ENCODE data around the gene ADAMTS7.
"Not testable (repeated sequence)": the region's sequence is repeated elsewhere in the genome, so short reads cannot be mapped to it uniquely, and the experiment has no call there.

ADAMTS7 gene

GRCh38 chr15:78841376-78841706 lies 30.1 kb upstream of the ADAMTS7 start:
- Histone ChIP-seq H2BK5ac (ENCODE audit: low read depth, low read length, poor library complexity) (no peak overlapping the region), H3K79me2 (ENCODE audit: control insufficient read depth, insufficient read depth, low read length, poor library complexity) (no peaks in the 10 kb centered on the region), H3K4me3 (ENCODE audit: low read depth, low read length) (no peak overlapping the region), H2AFZ (ENCODE audit: insufficient read depth, low read length, poor library complexity) (no peak overlapping the region), H3K9me3 (ENCODE audit: insufficient read depth, low read depth, low read length) (no peaks in the 10 kb centered on the region), H4K91ac (ENCODE audit: low read depth, low read length) (no peak overlapping the region), H3K4me2 (ENCODE audit: low read length) (no peak overlapping the region), H2BK120ac (ENCODE audit: insufficient read depth, low read length, poor library complexity) (no peak overlapping the region), H2AK5ac (ENCODE audit: low read length) (no peak overlapping the region), H3K14ac (ENCODE audit: low read length) (no peak overlapping the region), H3K4ac (ENCODE audit: low read depth, low read length) (no peak overlapping the region), H3K79me1 (ENCODE audit: low read length) (no peaks in the 10 kb centered on the region), H3K9ac (ENCODE audit: low read length) (no peak overlapping the region), H3K4me1 (ENCODE audit: control insufficient read depth in 1 of 2, insufficient read depth in 2 of 2, low read length in 2 of 2) (no peaks in the 10 kb centered on the region), H4K8ac (ENCODE audit: low read depth, low read length) (no peak overlapping the region), H3K27ac (ENCODE audit: low read depth, low read length) (no peak overlapping the region), H2BK12ac (ENCODE audit: low read length) (no peak overlapping the region), H3K18ac (ENCODE audit: low read length) (no peak overlapping the region), H4K12ac (ENCODE audit: low read depth, low read length) (no peak overlapping the region), H3K36me3 (ENCODE audit: control insufficient read depth in 1 of 2, insufficient read depth in 2 of 2, low read length in 2 of 2) (no peaks in the 10 kb centered on the region), H3K23ac (ENCODE audit: low read length) (no peak overlapping the region), H3K27me3 (ENCODE audit: insufficient read depth, low read length) (no peaks in the 10 kb centered on the region)
- no CpG with 5 or more reads among the region's 3 CpGs for WGBS (ENCODE audit: extremely low coverage, insufficient coverage, insufficient read length)
- DNase-seq, result no peak

- Histone ChIP-seq H3K27ac (ENCODE audit: low read depth, low read length) (no peak overlapping the region), H3K4me3 (ENCODE audit: low read depth, low read length) (no peak overlapping the region), H3K4me1 (ENCODE audit: control insufficient read depth in 1 of 2, insufficient read depth in 2 of 2, low read length in 2 of 2) (no peaks in the 10 kb centered on the region), H3K9me3 (ENCODE audit: insufficient read depth, low read depth, low read length) (no peaks in the 10 kb centered on the region), H3K4me2 (ENCODE audit: low read length) (no peak overlapping the region), H3K79me2 (ENCODE audit: control insufficient read depth, insufficient read depth, low read length, poor library complexity) (no peaks in the 10 kb centered on the region), H3K79me1 (ENCODE audit: low read length) (no peaks in the 10 kb centered on the region), H3K27me3 (ENCODE audit: insufficient read depth, low read length) (no peaks in the 10 kb centered on the region), H3K23ac (ENCODE audit: low read length) (no peak overlapping the region), H3K18ac (ENCODE audit: low read length) (no peak overlapping the region), H2AK5ac (ENCODE audit: low read length) (no peak overlapping the region), H2BK12ac (ENCODE audit: low read length) (no peak overlapping the region), H2BK5ac (ENCODE audit: low read depth, low read length, poor library complexity) (no peak overlapping the region), H3K14ac (ENCODE audit: low read length) (no peak overlapping the region), H3K4ac (ENCODE audit: low read depth, low read length) (no peak overlapping the region), H4K91ac (ENCODE audit: low read depth, low read length) (no peak overlapping the region), H2AFZ (ENCODE audit: insufficient read depth, low read length, poor library complexity) (no peak overlapping the region), H3K36me3 (ENCODE audit: control insufficient read depth in 1 of 2, insufficient read depth in 2 of 2, low read length in 2 of 2) (no peaks in the 10 kb centered on the region), H2BK120ac (ENCODE audit: insufficient read depth, low read length, poor library complexity) (no peak overlapping the region), H4K12ac (ENCODE audit: low read depth, low read length) (no peak overlapping the region), H3K9ac (ENCODE audit: low read length) (no peak overlapping the region), H4K8ac (ENCODE audit: low read depth, low read length) (no peak overlapping the region)
- no CpG with 5 or more reads among the region's 7 CpGs for WGBS (ENCODE audit: extremely low coverage, insufficient coverage, insufficient read length)
- DNase-seq, result no peak
Measured at GRCh38 chr15:78840661-78841375, 29.6 kb upstream of the ADAMTS7 start.

- H3K9ac ChIP-seq (ENCODE audit: low read length); H2AFZ ChIP-seq (ENCODE audit: insufficient read depth, low read length, poor library complexity); H3K79me2 ChIP-seq (ENCODE audit: control insufficient read depth, insufficient read depth, low read length, poor library complexity); H2BK5ac ChIP-seq (ENCODE audit: low read depth, low read length, poor library complexity); H3K4me2 ChIP-seq (ENCODE audit: low read length); H3K27me3 ChIP-seq (ENCODE audit: insufficient read depth, low read length); H3K27ac ChIP-seq (ENCODE audit: low read depth, low read length); H3K9me3 ChIP-seq (ENCODE audit: insufficient read depth, low read depth, low read length); H3K4ac ChIP-seq (ENCODE audit: low read depth, low read length); H3K4me3 ChIP-seq (ENCODE audit: low read depth, low read length); H3K23ac ChIP-seq (ENCODE audit: low read length); H2BK12ac ChIP-seq (ENCODE audit: low read length); H3K4me1 ChIP-seq (ENCODE audit: control insufficient read depth in 1 of 2, insufficient read depth in 2 of 2, low read length in 2 of 2); H4K12ac ChIP-seq (ENCODE audit: low read depth, low read length); H2AK5ac ChIP-seq (ENCODE audit: low read length); H3K79me1 ChIP-seq (ENCODE audit: low read length); H3K36me3 ChIP-seq (ENCODE audit: control insufficient read depth in 1 of 2, insufficient read depth in 2 of 2, low read length in 2 of 2); H3K18ac ChIP-seq (ENCODE audit: low read length); H3K14ac ChIP-seq (ENCODE audit: low read length); DNase-seq; H4K8ac ChIP-seq (ENCODE audit: low read depth, low read length); H4K91ac ChIP-seq (ENCODE audit: low read depth, low read length); H2BK120ac ChIP-seq (ENCODE audit: insufficient read depth, low read length, poor library complexity): not testable (repeated sequence)
- no CpG with 5 or more reads among the region's 6 CpGs for WGBS (ENCODE audit: extremely low coverage, insufficient coverage, insufficient read length)
Measured at GRCh38 chr15:78839151-78839550, 27.9 kb upstream of the ADAMTS7 start.

GRCh38 chr15:78838489-78838888 lies 27.2 kb upstream of the ADAMTS7 start:
- no peak overlapping the region for H3K4me3 ChIP-seq (ENCODE audit: low read depth, low read length)
- H4K91ac ChIP-seq (ENCODE audit: low read depth, low read length), result no peak overlapping the region
- H3K14ac ChIP-seq (ENCODE audit: low read length), result no peak overlapping the region
- H3K36me3 ChIP-seq (ENCODE audit: control insufficient read depth in 1 of 2, insufficient read depth in 2 of 2, low read length in 2 of 2), result no peaks in the 10 kb centered on the region
- no peak overlapping the region for H2BK5ac ChIP-seq (ENCODE audit: low read depth, low read length, poor library complexity)
- H2AFZ ChIP-seq (ENCODE audit: insufficient read depth, low read length, poor library complexity), result no peak overlapping the region
- H2BK120ac ChIP-seq (ENCODE audit: insufficient read depth, low read length, poor library complexity), result no peak overlapping the region
- no peak overlapping the region for H4K12ac ChIP-seq (ENCODE audit: low read depth, low read length)
- no peak overlapping the region for H3K9ac ChIP-seq (ENCODE audit: low read length)
- no peak overlapping the region for H4K8ac ChIP-seq (ENCODE audit: low read depth, low read length)
- no peaks in the 10 kb centered on the region for H3K27me3 ChIP-seq (ENCODE audit: insufficient read depth, low read length)
- no peaks in the 10 kb centered on the region for H3K4me1 ChIP-seq (ENCODE audit: control insufficient read depth in 1 of 2, insufficient read depth in 2 of 2, low read length in 2 of 2)
- H3K18ac ChIP-seq (ENCODE audit: low read length), result no peak overlapping the region
- no peak overlapping the region for H3K27ac ChIP-seq (ENCODE audit: low read depth, low read length)
- no peak overlapping the region for H3K4ac ChIP-seq (ENCODE audit: low read depth, low read length)
- H3K23ac ChIP-seq (ENCODE audit: low read length), result no peak overlapping the region
- no CpG with 5 or more reads among the region's 3 CpGs for WGBS (ENCODE audit: extremely low coverage, insufficient coverage, insufficient read length)
- H3K4me2 ChIP-seq (ENCODE audit: low read length), result no peak overlapping the region
- peak in 1 of 2 donors; percentile 18 for DNase-seq
- no peaks in the 10 kb centered on the region for H3K79me2 ChIP-seq (ENCODE audit: control insufficient read depth, insufficient read depth, low read length, poor library complexity)
- no peak overlapping the region for H2AK5ac ChIP-seq (ENCODE audit: low read length)
- no peaks in the 10 kb centered on the region for H3K79me1 ChIP-seq (ENCODE audit: low read length)
- H2BK12ac ChIP-seq (ENCODE audit: low read length), result no peak overlapping the region
- H3K9me3 ChIP-seq (ENCODE audit: insufficient read depth, low read depth, low read length), result no peaks in the 10 kb centered on the region
